Activated naive CD8-positive, alpha-beta T cell treated with anti-CD3 and anti-CD28 coated beads, Interleukin-2, amount 50 U/mL, for 16 hours (primary cell): Measurements from ENCODE around the gene PDE1A.

Experiments
- DNase-seq: peaks from one replicate; pipeline ENCODE4 v3.0.0-alpha.2; 2020; ENCODE audit warnings: low read depth, low spot score

Gene PDE1A

DNA sequence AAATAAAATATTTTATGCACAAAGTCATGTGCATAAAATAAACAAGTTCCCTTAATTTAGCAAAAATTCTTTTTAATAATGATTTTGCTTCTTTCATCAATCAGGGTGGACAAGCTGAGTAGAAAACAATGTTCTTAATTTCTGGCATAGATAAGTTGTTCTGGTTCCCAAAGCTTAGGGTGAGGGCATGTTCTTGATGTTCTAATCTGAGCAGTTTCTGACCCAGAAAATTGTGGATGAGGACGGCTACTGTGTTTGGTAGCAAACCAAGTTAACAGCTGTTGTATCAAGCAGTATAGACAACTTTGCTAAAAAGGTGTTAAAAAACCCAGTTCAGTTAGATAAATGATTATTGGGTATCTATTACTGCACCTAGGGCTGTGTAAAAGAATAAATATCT is 158.9 kb downstream of the PDE1A start:
- no peak for DNase-seq

DNA sequence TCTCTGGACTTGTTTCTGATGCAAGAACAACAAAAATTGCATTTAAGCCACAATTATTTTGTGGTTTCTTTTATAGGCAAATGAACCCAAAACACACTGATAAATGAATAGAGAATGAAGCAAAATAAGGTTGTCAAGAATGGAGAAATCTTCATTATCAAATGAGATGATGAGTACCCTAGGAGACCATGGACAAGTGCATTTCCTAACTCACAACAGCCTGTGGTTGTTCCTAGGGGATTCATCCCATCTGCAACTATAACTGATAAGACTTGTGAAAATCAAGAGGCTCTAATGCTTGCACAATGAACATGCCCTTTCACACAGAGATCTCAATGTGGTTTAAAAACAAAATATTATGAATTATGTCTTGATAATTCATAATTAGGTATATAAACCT is 159.9 kb downstream of the PDE1A start:
- no peak for DNase-seq

DNA sequence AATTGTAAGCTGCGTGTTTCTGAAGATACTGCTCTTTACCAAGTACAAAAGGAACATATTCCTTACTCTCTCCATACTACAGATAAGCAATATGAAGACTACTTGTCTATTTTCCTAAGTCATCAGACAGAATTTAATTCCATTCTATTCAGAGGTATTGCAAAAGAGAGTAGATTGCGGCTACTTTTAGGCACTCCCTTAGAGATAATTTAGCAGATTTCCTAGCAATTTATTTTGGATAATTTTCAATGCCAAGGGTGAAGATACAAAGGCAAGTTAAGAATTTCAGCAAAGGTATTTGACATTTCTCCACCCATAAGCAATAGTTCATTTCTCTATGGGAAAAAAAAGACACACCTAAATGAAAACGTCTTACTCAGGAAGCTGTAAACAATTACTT is 161.1 kb downstream of the PDE1A start:
- DNase-seq, result no peak

- no peak for DNase-seq
Measured at GRCh38 chr2:182261860-182262387, 164.9 kb downstream of the PDE1A start.

DNA sequence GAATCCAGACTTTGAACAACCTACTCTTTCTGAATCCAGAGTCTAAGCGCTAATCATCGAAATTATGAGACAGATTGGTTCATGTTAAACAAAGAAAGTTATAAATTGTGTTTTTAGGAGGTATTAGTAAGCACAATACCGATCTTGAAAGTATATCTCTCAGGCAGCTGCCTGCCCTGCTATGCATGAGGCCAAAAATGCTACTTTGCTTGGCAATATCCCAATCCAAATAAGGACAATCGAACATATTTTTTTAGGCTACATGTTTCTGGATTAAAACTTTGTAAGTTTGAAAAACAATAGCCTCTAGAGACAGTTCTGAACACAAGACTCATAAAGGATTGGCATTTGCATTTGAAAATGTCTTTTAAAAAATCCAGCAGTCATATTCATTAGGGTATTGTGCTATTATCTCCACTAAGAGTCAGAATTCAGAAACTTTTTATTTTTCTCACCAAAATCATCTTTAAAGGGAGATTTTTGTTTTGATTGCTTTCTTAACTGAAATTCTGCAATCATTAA is 167.1 kb downstream of the PDE1A start:
- DNase-seq, result no peak

DNA sequence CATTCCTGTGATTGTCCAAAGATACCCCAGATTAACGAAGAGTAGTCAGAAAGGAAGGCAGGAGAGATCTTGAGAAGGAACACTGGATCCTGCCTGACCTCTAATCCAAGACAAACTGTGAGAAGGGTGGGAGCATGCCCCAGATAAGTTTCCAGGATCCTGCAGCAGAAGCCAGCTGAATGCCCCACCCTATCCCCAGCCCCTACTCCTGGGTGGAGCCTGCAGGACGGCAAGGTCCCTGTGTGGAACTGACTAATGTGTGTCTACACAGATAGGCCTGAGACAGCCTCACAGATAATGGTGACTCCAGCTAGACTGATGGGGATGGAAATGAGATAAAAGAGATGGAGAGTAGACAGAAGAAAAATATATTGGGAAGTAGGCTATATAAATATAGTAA is 174.3 kb downstream of the PDE1A start:
- no peak for DNase-seq

- no peak for DNase-seq
Measured at GRCh38 chr2:182248898-182249297, 177.9 kb downstream of the PDE1A start.

- no peak for DNase-seq
Measured at GRCh38 chr2:182248362-182248761, 178.5 kb downstream of the PDE1A start.

DNA sequence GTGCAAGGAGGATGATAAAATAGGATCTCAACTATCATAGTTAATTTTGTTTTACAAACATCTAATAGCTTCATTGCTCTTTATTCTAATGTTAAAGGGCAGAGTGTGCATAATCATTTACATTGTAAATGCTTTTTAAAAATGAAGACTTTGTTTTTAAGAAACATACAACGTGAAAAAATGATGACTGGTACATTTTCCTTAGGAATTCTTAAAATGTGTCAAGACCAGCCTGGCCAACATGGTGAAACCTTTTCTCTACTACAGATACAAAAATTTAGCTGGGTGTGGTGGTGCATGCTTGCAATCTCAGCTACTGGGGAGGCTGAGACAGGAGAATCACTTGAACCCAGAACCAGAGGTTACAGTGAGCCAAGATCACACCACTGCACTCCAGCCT is 179.0 kb downstream of the PDE1A start:
- DNase-seq, result no peak

GRCh38 chr2:182245963-182246362 is 180.9 kb downstream of the PDE1A start:
- no peak for DNase-seq

DNA sequence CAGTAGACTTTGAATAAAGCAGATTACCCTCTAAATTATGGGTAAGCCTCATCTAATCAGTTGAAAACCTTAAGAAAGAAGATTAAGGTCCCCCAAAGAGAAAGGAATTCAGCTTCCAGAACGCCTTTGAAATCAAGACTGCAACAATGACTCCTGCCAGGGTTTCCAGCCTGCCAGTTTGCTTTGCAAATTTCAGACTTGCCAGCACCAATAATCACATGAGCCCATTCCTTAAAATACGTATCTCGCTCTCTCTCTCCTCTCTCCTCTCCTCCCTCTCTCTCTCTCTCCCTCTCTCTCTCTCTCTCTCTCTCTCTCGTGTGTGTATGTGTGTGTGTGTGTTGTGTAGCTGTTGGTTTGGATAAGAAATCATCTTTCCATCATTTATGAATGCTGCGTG is 184.2 kb downstream of the PDE1A start:
- no peak for DNase-seq

GRCh38 chr2:182241936-182242335 is 184.9 kb downstream of the PDE1A start:
- DNase-seq, result no peak

DNA sequence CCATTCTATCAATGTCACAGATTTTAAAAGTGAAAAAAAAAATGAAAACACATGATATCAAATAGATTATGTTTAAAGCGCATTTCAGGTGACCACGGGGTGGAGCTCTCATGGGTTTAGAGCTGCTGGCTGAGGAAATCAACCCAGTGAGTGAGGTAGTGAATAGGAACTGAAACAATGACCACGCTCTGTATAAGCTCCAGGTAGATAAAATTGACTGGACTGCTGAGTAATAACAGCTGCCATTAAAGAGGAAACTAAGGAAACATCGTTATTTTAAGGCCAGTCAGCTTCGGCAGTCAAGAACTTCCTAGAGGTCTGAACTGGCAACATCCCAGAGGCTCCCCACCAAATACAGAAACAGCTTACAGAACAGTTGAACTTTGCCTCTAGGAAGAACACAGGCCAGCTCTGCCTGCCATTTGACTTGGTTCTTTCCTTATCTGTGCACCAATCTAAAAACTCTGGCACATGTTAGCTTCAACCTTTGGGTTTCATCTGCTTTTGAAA is 185.9 kb downstream of the PDE1A start:
- DNase-seq, result no peak

GRCh38 chr2:182230561-182230960 is 196.3 kb downstream of the PDE1A start:
- DNase-seq, result no peak

DNA sequence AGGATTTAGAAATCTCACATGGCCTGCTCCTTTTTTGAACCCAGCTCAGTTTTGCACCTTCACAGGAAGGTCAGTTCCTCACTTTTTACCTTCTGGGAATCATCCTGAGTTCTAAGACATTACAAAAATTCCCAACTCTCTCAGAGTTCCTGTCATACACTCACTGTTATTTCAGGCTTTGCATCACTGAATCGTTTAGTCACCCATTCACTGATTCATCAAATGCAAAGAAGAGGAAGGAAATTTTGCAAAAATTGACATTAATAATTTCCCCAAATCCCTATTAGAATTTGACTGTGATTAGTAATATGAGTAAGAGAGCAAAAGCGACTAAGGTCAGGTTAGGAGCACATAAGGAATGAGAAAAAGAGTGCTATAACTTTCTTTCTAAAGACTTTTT is 197.5 kb downstream of the PDE1A start:
- DNase-seq, result no peak

DNA sequence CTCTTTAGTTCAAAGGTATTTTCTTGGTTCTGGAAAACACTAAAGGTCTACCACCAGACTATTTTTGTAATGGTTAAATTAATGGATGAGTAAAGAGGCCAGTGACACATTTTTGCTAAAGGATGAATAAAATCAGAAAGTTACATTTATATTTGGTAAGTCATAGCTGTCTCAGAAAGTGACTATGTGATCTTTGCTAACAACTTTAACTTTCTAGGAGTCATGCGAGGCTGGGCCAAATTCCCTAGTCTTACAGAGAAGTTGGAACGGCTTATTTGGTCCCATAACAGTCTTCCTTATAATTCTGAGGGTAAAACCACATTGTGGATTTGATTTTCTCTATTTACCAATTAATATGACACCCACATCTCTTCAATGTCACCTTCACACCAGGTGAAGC is 198.1 kb downstream of the PDE1A start:
- no peak for DNase-seq

DNA sequence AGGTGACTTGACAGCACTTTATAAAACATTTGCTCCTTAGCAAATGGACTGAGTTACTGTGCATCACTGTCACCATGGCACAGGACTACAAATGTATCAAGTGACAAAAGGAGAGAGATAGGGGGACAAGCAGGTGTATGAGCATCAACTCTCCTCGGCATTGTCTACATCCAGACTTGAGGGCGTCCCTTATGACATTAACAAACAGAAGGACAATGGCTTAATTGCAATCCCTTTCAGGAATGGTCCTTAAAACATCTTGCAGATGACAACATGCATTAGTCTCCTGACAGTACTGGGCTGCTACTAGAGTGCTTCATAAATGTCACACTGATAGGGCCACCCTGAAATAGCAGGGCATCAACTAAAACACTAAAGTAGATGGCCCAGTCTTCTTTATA is 198.8 kb downstream of the PDE1A start:
- DNase-seq, result no peak

GRCh38 chr2:182226807-182227206 is 200.0 kb downstream of the PDE1A start:
- DNase-seq, result no peak

DNA sequence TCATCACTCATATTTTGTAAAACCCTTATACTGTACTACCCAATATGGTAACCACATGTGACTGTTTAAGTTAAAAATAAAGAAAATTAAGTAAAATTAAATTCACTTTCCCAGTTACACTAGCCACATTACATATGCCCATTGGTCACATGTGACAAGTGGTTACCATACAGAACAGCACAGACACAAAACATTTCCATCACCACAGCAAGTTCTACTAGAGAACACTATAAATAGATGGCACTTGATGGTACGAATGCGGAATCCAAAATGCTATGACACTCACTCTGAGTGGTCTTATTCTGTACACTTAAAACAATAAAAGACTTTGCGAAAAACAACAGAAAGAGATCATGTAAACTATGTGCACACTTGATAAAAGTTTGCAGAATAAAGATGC is 202.2 kb downstream of the PDE1A start:
- no peak for DNase-seq

- DNase-seq, result no peak
Measured at GRCh38 chr2:182220998-182221397, 205.8 kb downstream of the PDE1A start.

GRCh38 chr2:182220335-182220734 is 206.5 kb downstream of the PDE1A start:
- no peak for DNase-seq

GRCh38 chr2:182210669-182211068 is 216.2 kb downstream of the PDE1A start:
- DNase-seq, result no peak

- DNase-seq, result no peak
Measured at GRCh38 chr2:182208421-182208820, 218.4 kb downstream of the PDE1A start.
